ENCODE data around the gene FRS3.

DNA sequence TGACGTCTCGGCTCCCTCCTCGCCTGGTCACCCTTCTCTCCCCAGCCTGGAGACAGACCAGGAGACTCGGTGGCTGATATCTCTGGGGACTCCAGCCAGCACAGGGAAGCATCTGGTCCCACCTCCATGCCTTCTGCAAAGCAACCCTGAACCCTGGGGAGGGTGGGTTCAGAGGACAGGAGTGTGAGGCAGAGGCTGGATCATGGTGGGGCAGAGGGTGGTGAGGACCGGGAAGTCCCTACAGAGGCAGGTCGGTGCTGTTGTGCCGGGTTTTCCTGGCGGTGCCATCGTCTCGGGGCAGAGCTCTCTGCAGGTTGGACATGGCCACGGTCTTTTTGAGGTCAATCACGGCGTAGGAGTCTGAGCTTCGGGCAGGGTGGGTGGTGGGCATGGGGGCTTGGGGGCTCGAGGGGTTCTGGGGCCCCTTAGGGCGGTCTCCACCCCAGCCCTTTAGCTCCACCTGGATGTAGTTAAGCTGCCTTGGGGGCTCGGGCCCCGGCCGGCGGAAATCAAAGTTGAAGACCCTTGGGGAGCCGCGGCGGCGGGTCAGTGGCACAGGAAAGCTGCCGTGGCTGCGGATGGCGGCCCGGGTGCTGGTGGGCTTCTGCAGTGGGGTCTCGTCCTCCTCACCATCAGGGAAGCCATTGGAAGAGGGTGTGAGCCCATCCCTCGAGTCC is 9.2 kb downstream of the FRS3 start:
- TF ChIP-seq, protein P1, sequence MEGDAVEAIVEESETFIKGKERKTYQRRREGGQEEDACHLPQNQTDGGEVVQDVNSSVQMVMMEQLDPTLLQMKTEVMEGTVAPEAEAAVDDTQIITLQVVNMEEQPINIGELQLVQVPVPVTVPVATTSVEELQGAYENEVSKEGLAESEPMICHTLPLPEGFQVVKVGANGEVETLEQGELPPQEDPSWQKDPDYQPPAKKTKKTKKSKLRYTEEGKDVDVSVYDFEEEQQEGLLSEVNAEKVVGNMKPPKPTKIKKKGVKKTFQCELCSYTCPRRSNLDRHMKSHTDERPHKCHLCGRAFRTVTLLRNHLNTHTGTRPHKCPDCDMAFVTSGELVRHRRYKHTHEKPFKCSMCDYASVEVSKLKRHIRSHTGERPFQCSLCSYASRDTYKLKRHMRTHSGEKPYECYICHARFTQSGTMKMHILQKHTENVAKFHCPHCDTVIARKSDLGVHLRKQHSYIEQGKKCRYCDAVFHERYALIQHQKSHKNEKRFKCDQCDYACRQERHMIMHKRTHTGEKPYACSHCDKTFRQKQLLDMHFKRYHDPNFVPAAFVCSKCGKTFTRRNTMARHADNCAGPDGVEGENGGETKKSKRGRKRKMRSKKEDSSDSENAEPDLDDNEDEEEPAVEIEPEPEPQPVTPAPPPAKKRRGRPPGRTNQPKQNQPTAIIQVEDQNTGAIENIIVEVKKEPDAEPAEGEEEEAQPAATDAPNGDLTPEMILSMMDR (IDR thresholded peaks at IDR 0.05), result no peak
- no peak for TF ChIP-seq POLR2A (IDR thresholded peaks at IDR 0.05)
- TF ChIP-seq POLR2AphosphoS5 (IDR thresholded peaks at IDR 0.05), result no peak
- TF ChIP-seq EP300 (IDR thresholded peaks at IDR 0.05), result no peak
